Naive thymus-derived CD4-positive, alpha-beta T cell (primary cell): ENCODE data around the gene ANKRD36. TPM values are rescaled to one million over a fixed set of nuclear protein-coding genes. Genes with fewer than 3 reads are reported as not detected.
"Not testable (repeated sequence)": the region's sequence is repeated elsewhere in the genome, so short reads cannot be mapped to it uniquely, and the experiment has no call there.

Experiments
- ATAC-seq: fragments of 150-1000 bp; cut with Tn5 transposase; 2 replicates; pipeline ENCODE4 v1.10.0; 2021; ENCODE audit warnings: mild to moderate bottlenecking, moderate library complexity
- CTCF ChIA-PET: fragments of 350-600 bp; sonication (Branson Sonifier 250); formaldehyde crosslinking; loops from one replicate; lab custom pipeline; 2021; ENCODE audit warnings: antibody characterized with exemption; lab: Charles Lee
- POLR2A ChIA-PET: fragments of 350-600 bp; sonication (Branson Sonifier 250); formaldehyde crosslinking; loops from one replicate; lab custom pipeline; 2021; ENCODE audit warnings: antibody characterized with exemption, inconsistent platforms; lab: Charles Lee
- DNase-seq, 9 donors: peaks; one replicate each; pipeline versions ENCODE4 v3.0.0 to v3.0.0-alpha.2; 2020 to 2022; ENCODE audit warnings: mixed read lengths in 1 of 9
- H3K27ac ChIP-seq: one replicate; pipeline ENCODE4 v1.7.0; 2013; ENCODE audit warnings: mild to moderate bottlenecking, low read depth, low read length, moderate library complexity
- H3K27me3 ChIP-seq, 2 donors: one replicate each; pipeline ENCODE4 v1.7.0; 2013; ENCODE audit warnings: low read length in 2 of 2, mild to moderate bottlenecking in 2 of 2, moderate library complexity in 2 of 2; ENCODE audit not compliant: control insufficient read depth in 2 of 2, insufficient read depth in 2 of 2
- H3K36me3 ChIP-seq, 3 experiments: 1 replicate in 2 of 3; 2 replicates in 1 of 3; pipeline ENCODE4 v1.7.0; 2013; ENCODE audit warnings: low read length in 3 of 3, mild to moderate bottlenecking in 3 of 3, moderate library complexity in 1 of 3; ENCODE audit not compliant: insufficient read depth in 3 of 3, control insufficient read depth in 2 of 3
- H3K4me1 ChIP-seq, 2 donors: one replicate each; pipeline ENCODE4 v1.7.0; 2013; ENCODE audit warnings: low read length in 2 of 2, mild to moderate bottlenecking in 2 of 2, moderate library complexity in 1 of 2; ENCODE audit not compliant: control insufficient read depth in 2 of 2, insufficient read depth in 2 of 2
- H3K4me3 ChIP-seq: 2 replicates; pipeline ENCODE4 v1.7.0; 2013; ENCODE audit warnings: mild to moderate bottlenecking, low read length
- H3K9me3 ChIP-seq, 3 experiments: 1 replicate in 2 of 3; 2 replicates in 1 of 3; pipeline ENCODE4 v1.7.0; 2013; ENCODE audit warnings: low read length in 3 of 3; ENCODE audit not compliant: control insufficient read depth in 2 of 3
- H3K27ac Mint-ChIP-seq, 9 donors: one replicate each; pipeline ENCODE4 v1.8.0; 2020 to 2022; ENCODE audit warnings: mixed read lengths in 9 of 9, mild to moderate bottlenecking in 8 of 9, moderate library complexity in 5 of 9, inconsistent platforms in 2 of 9
- H3K27me3 Mint-ChIP-seq, 5 donors: one replicate each; pipeline ENCODE4 v1.8.0; 2021 to 2022; ENCODE audit warnings: mixed read lengths in 5 of 5, mild to moderate bottlenecking in 1 of 5
- H3K36me3 Mint-ChIP-seq, 5 donors: one replicate each; pipeline ENCODE4 v1.8.0; 2020 to 2022; ENCODE audit warnings: mixed read lengths in 5 of 5, mild to moderate bottlenecking in 3 of 5, inconsistent platforms in 1 of 5
- H3K4me1 Mint-ChIP-seq, 7 donors: one replicate each; pipeline ENCODE4 v1.8.0; 2020 to 2022; ENCODE audit warnings: mixed read lengths in 7 of 7, mild to moderate bottlenecking in 3 of 7, inconsistent platforms in 1 of 7
- H3K4me3 Mint-ChIP-seq, 10 donors: one replicate each; pipeline ENCODE4 v1.8.0; 2020 to 2022; ENCODE audit warnings: mild to moderate bottlenecking in 10 of 10, mixed read lengths in 10 of 10, moderate library complexity in 6 of 10, inconsistent platforms in 2 of 10
- H3K9me3 Mint-ChIP-seq, 11 donors: one replicate each; pipeline ENCODE4 v1.8.0; 2020 to 2022; ENCODE audit warnings: mixed read lengths in 11 of 11, mild to moderate bottlenecking in 4 of 11, inconsistent platforms in 1 of 11, moderate library complexity in 1 of 11
- intact Hi-C, 2 donors: fragments of 100-400 bp; cut with micrococcal nuclease; formaldehyde crosslinking; loops; one replicate each; pipeline ENCODE4 v1.15.1; 2023
- polyA plus RNA-seq, 2 donors: library from polyadenylated mRNA; unstranded; fragments of 300-500 nt; fragmentation: Illumina TruSeq; gene quantifications; one replicate each; pipeline ENCODE4 v1.2.3, GENCODE V29; 2021
- total RNA-seq, 6 experiments: library from RNA in 5 of 6; stranded (reverse) in 5 of 6; gene quantifications; 1 replicate in 5 of 6; 2 replicates in 1 of 6; pipeline ENCODE4 v1.2.3 and lab custom pipeline; 2021 to 2026

ANKRD36 gene
- total and polyA plus RNA-seq, 7 experiments from 2014 or later, result 6.9 to 76.3 (median 57.3) TPM

DNA sequence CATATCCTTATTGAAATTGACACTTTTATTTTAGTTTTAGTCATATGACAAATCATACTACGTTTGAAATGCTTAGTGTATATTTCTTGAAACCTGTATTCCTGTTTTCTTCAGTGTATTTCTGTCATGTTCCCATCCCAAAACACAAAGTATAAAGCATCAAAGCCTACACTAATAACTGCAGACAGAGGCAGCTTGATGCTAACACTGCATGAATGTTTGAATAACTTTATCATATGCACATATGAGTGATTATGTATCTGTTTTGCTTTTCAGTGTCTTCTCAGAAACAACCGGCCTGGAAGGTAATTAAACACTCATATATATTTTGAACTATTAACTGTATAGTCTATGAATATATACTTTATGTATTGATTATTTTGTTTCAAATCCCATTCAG, 102.1 kb downstream of the ANKRD36 start:
- H3K4me1 ChIP-seq, H3K27ac ChIP-seq, H3K4me3 ChIP-seq, H3K27me3 Mint-ChIP-seq, H3K9me3 Mint-ChIP-seq, ATAC-seq, H3K27me3 ChIP-seq, H3K4me1 Mint-ChIP-seq, CTCF ChIA-PET, H3K27ac Mint-ChIP-seq, intact Hi-C loops, H3K4me3 Mint-ChIP-seq, POLR2A ChIA-PET, H3K9me3 ChIP-seq, DNase-seq: not testable (repeated sequence)
- H3K36me3 ChIP-seq, result peaks cover 0 to 11% (median 4%) of the 10 kb centered on the region in 3 experiments
- H3K36me3 Mint-ChIP-seq, result peaks cover 9 to 35% (median 26%) of the 10 kb centered on the region in 5 donors

- H3K9me3 Mint-ChIP-seq, H3K27ac Mint-ChIP-seq, H3K4me1 ChIP-seq, H3K36me3 ChIP-seq, H3K4me3 ChIP-seq, ATAC-seq, intact Hi-C loops, H3K9me3 ChIP-seq, POLR2A ChIA-PET, H3K27me3 ChIP-seq, DNase-seq, H3K4me1 Mint-ChIP-seq, CTCF ChIA-PET, H3K4me3 Mint-ChIP-seq, H3K27me3 Mint-ChIP-seq, H3K27ac ChIP-seq: not testable (repeated sequence)
- peaks cover 0 to 47% (median 20%) of the 10 kb centered on the region in 5 donors for H3K36me3 Mint-ChIP-seq
Observed at GRCh38 chr2:97230848-97231585, 118.1 kb downstream of the ANKRD36 start.

DNA sequence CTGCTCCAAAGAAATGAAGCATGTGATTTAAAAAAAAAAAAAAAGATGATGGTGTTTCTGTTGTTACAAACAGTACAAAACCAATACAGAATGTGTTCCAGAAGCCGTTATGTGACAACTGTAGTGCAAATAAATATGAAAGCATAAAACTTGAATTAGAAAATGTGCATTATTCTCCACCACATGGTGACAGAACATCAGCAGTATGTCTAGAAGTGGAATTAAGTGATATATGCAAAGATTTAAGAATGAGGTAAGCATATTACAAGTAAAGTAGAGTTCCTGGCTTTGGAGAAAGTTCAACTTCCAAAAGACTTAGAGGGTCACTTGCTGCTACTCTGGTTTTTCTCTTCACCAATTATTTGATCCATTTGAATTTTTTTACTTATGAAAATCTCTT, 120.0 kb downstream of the ANKRD36 start:
- peaks cover 0 to 30% (median 11%) of the 10 kb centered on the region in 5 donors for H3K36me3 Mint-ChIP-seq
- intact Hi-C loops, H3K27ac Mint-ChIP-seq, H3K4me1 Mint-ChIP-seq, H3K9me3 ChIP-seq, H3K36me3 ChIP-seq, H3K4me1 ChIP-seq, H3K4me3 ChIP-seq, CTCF ChIA-PET, H3K27me3 ChIP-seq, DNase-seq, H3K27ac ChIP-seq, H3K4me3 Mint-ChIP-seq, ATAC-seq, H3K9me3 Mint-ChIP-seq, H3K27me3 Mint-ChIP-seq, POLR2A ChIA-PET: not testable (repeated sequence)

DNA sequence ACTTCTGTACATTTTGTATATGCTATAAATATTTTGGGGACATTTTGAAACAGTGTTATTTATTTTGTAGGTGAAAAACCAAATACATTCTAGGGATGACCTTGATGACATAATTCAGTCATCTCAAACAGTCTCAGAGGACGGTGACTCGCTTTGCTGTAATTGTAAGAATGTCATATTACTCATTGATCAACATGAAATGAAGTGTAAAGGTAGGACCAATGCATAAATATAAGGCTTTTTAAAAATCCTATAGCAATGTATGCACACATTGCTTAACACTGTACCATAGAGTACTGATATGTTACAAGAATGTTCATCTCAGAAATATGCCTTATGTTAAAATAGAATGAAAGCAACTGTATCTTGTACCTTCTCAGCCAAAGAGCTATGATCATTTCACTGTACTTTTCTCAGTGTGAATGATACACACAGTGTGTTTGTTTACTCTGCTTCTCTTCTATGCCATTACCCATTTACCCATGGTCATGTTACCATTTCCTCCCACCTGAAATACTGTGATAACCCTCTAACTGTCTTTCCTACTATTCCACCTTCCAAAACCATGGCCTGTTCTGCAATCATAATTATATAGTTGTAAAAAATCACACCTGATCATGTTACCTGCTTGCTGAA, 120.8 kb downstream of the ANKRD36 start:
- CTCF ChIA-PET, ATAC-seq, DNase-seq, H3K9me3 Mint-ChIP-seq, H3K4me3 ChIP-seq, H3K27ac Mint-ChIP-seq, H3K4me3 Mint-ChIP-seq, H3K27me3 Mint-ChIP-seq, H3K36me3 ChIP-seq, H3K9me3 ChIP-seq, H3K27me3 ChIP-seq, H3K27ac ChIP-seq, H3K4me1 Mint-ChIP-seq, H3K4me1 ChIP-seq, POLR2A ChIA-PET, intact Hi-C loops: not testable (repeated sequence)
- H3K36me3 Mint-ChIP-seq, result peaks cover 0 to 28% (median 10%) of the 10 kb centered on the region in 5 donors

DNA sequence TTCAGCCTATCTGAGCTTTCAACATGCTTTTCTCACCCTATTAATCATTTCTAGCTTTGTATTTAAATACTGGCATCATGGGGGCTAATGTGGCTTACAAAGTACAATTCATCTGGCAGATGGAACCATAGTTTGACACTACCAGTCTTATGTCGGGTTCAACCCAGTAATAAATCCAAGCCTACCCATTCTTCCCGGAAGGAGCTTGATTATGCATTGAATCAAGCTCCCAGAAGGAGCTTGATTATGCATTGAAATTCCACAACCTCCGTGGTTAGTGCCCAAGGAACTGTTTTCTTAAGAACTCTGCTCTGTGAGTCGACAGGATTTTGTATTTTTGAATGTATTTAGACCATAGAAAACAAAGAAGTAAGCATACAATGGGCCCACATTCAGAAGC, 148.2 kb downstream of the ANKRD36 start:
- intact Hi-C loops, H3K36me3 ChIP-seq, H3K27ac ChIP-seq, H3K27me3 ChIP-seq, H3K36me3 Mint-ChIP-seq, H3K9me3 ChIP-seq, POLR2A ChIA-PET, H3K4me1 ChIP-seq, H3K4me3 Mint-ChIP-seq, DNase-seq, CTCF ChIA-PET, H3K27me3 Mint-ChIP-seq, ATAC-seq, H3K27ac Mint-ChIP-seq, H3K4me3 ChIP-seq, H3K9me3 Mint-ChIP-seq, H3K4me1 Mint-ChIP-seq: not testable (repeated sequence)

DNA sequence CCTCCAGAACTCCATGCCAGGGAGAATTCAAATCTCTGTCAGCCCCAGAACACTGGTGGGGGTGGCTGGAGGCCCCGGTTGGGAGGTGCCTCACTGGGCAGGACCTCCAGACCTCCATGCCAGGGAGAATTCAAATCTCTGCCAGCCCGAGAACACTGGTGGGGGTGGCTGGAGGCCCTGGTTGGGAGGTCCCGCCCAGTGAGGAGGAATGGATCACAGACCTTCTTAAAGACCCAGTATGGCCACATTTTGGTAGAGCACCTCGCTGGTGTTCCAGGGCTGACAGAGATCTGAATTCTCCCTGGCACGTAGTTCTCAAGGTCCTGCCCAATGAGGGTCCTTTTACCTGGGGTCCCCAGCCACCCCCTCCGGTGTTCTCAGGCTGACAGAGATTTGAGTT, 153.5 kb downstream of the ANKRD36 start:
- H3K36me3 ChIP-seq, CTCF ChIA-PET, H3K27me3 ChIP-seq, H3K4me3 ChIP-seq, H3K36me3 Mint-ChIP-seq, H3K9me3 ChIP-seq, ATAC-seq, intact Hi-C loops, H3K4me1 Mint-ChIP-seq, H3K9me3 Mint-ChIP-seq, POLR2A ChIA-PET, H3K4me3 Mint-ChIP-seq, DNase-seq, H3K27me3 Mint-ChIP-seq, H3K27ac ChIP-seq, H3K4me1 ChIP-seq, H3K27ac Mint-ChIP-seq: not testable (repeated sequence)
